NCI-H82 (cell line): Measurements from ENCODE around the gene KIAA1191.
"Not testable (repeated sequence)": the region's sequence is repeated elsewhere in the genome, so short reads cannot be mapped to it uniquely, and the experiment has no call there.

Source experiments
- DNase-seq: peaks from one replicate; lab custom pipeline; 2025; lab: John Stamatoyannopoulos, UW

KIAA1191 gene, protein sequence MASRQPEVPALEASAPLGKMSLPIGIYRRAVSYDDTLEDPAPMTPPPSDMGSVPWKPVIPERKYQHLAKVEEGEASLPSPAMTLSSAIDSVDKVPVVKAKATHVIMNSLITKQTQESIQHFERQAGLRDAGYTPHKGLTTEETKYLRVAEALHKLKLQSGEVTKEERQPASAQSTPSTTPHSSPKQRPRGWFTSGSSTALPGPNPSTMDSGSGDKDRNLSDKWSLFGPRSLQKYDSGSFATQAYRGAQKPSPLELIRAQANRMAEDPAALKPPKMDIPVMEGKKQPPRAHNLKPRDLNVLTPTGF

GRCh38 chr5:176361437-176362232 is at the start of gene KIAA1191:
Gene KIAA1191 (minus strand): TSS chr5:176361764. CDS start chr5:176359508, 2,256 bp downstream.
- peak; percentile 88 for DNase-seq

- DNase-seq: no peak
Observed at GRCh38 chr5:176410486-176411180, 49.1 kb upstream of the KIAA1191 start.

GRCh38 chr5:176409765-176410164 is 48.2 kb upstream of the KIAA1191 start:
- DNase-seq: no peak

DNA sequence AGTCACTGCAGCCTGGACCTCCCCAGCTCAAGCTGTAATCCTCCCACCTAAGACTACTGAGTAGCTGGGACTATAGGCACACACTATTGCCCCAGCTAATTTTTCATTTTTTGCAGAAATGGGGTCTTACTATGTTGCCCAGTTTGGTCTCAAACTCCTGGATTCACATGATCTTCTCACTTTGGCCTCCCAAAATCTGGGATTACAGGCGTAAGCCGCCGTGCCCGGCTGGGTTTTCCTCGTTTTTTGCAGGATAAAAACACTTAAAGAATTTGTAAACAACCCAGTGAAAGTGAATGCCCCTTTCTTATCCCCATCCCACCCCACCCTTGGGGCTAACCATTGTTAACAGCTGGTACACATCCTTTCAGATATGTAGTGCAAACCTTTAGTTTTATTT is 47.0 kb upstream of the KIAA1191 start:
- DNase-seq: no peak

DNA sequence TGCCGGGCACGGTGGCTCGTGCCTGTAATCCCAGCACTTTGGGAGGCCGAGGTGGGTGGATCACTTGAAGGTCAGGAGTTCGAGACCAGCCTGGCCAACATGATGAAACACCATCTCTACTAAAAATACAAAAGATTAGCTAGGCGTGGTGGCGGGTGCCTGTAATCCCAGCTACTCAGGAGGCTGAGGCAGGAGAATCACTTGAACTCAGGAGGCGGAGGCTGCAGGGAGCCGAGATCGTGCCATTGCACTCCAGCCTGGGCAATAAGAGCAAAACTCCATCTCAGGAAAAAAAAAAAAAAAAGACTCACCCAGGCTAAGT is 46.6 kb upstream of the KIAA1191 start:
- not testable (repeated sequence) for DNase-seq

GRCh38 chr5:176407456-176408251 is 46.1 kb upstream of the KIAA1191 start:
- DNase-seq: no peak

- DNase-seq: peak; percentile 82
Observed at GRCh38 chr5:176406436-176407052, 45.0 kb upstream of the KIAA1191 start.

DNA sequence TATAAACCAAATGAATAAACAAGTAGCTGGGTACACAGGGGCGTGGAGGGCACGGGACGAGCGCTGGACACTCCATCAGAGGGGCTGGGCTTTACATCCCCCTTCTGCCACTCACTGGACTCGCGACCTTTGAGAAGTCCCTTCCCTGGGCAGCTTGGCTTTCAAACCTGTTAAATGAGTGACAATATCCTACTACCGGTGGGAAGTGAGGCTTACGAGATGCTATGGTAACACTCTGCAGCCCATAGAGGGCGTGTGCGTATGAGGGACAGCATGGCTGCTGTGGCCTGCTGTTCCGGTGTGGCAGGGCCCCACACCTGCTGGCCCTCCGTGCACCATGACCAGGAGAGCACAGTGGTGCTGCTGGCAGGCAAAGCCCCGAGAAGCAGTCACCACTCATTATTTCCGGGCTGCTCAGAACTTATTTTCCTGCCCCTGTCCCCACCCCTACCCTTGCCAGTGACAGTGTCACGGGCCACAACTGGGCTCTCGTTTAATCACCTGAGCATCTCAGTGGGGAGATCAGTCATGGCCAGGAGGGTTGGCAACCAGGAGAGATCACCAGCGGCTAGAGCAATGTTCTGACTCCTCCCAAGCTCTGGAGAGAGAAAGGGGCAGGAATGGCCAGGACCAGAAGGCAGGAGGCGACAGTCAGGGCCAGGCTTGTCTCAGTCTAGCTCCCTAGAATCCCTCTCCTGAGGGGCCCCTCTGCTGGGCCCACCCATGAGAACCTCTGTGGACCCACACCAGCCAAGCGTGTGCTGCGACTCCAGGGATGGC is 44.3 kb upstream of the KIAA1191 start:
- DNase-seq: peak; percentile 6

DNA sequence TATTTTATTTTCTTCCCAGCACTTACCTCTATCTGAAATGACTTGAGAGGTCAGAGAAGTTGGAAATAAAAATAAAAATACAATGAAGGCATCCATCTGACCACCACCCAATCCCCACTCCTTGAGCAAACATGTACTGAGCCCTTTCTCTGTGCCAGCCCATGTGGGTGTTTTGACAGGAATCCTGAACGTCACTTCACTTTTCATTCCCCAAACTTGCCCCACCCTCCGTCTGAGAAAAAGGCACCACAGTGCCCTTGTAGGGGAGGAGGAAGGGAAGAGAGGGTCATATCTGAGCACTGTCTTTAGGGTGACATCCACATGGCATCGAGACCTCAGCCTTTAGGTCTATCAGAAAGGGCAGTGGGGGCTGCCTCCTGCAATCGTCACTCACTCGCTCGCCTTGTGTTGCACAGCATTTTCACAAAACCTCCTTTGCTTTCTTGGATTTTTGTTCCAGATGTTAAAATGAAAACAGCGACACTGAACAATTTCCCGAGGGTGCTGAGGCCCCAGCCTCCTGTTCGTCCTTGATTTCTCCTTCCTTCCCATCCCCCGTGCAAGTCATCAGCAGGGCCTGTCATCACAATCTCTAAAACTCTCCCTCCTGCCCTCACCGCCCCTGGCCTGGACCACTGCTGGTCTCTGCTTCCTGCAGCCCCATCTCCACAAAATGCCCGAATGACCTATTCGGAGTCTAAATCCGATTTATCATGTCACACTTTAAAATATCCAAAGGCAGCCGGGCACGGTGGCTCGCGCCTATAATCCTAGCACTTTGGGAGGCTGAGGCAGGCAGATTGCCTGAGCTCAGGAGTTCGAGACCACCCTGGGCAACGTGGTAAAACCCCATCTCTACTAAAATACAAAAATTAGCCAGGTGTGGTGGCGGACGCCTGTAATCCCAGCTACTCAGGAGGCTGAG is 40.0 kb upstream of the KIAA1191 start:
- DNase-seq: no peak

DNA sequence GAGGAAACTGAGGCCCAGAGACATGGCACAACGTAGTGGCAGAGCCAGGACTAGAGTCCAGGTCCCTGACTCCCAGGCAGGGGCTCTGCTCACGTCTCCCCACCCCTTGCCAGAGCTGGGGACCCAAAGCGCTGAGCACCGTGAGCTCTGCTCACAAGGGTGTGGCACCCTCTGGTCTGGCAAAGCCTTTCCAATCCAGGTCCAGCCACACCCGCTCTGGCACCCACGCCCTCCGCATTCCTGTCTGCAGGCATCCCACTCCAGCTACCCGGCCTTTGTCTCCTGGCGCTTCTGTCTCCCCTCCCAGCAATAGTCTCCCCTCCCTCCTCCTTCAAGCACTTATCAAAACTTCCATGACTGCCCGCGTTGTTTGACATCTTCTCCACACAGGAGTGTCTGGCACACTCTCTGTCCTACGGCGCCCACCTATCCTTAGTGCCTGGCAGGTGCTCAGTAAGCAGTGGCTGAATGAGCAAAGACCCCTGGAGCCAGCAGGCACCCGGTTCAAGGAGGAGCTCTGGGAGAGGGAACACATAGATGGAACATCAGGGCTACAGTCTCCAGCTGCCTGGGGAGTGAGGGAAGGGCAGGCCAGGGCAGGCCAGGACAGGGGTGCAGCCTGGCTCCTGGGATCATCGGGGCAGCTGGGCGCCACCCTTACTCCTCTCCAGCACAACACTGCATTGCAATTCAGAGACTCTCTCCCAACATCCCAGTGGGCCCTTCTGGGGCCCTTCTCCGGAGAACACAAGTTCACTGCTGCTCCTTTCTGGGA is 39.0 kb upstream of the KIAA1191 start:
- no peak for DNase-seq

DNA sequence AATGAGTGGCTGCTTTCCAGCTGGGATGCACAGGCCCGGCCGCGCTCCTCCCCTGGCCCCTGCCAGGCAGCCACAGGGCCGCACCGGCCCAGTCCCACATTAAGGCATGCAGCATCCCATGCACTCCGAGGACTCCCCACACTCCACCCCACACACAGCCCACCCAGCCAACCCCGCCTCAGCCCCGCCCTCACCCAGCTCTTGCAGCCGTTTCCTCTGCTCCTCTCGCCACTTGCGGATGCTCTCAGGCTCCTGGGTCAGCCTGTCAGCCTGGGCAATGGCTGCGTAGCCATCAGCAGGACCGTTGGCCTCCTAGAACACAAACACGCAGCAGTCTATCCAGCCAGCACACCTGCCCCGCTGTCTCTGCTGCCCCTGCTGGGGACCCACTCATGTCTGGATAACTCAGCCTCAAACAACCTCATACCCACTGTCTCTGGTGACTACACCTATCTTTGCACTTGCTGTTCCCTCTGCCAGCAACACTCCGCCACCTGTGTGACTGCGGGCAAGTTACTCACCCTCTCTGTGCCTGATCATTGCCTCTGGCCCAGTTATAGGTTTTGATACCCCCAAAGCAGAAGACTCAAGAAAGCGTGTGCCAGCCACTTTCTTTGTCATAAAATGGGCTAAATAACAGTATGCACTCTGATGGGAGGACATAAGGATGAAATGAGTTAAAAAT is 36.3 kb upstream of the KIAA1191 start:
- DNase-seq: no peak

DNA sequence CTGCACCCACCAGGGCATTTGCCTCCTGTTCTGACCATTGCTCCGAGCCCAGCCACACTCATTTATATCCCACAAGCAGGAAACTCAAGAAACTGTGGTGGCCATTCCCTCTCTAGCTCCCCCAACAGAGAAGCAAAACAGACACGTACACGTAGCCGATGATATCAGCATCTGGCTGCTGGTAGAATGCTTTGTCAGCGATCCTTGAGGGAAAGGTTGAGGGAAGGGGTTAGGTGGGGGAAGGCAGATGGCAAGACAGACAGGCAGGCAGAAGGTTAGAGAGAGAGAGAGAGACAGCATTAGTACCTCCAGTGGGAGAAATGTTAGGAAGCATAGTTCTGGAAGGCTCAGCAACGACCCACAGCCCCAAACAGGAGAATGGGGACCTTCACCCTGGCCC is 34.8 kb upstream of the KIAA1191 start:
- peak; percentile 75 for DNase-seq

- DNase-seq: no peak
Observed at GRCh38 chr5:176394881-176395675, 33.5 kb upstream of the KIAA1191 start.

DNA sequence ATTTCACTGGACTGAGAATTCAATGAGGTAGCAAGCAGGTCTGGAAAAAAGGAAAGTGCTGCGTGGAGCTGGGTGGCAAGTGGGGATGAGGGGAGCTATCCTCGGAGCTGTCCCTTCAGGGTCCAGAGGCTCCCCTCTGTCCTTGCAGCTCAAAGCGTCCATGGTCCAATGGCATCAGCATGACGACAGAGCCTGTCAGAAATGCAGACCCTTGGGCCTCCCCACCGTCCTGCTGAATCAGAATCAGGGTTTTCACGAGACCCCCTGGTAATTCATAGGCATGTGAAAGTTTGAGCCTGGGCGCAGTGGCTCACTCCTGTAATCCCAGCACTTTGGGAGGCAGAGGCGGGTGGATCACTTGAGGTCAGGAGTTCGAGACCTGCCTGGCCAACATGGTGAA is 32.5 kb upstream of the KIAA1191 start:
- no peak for DNase-seq

DNA sequence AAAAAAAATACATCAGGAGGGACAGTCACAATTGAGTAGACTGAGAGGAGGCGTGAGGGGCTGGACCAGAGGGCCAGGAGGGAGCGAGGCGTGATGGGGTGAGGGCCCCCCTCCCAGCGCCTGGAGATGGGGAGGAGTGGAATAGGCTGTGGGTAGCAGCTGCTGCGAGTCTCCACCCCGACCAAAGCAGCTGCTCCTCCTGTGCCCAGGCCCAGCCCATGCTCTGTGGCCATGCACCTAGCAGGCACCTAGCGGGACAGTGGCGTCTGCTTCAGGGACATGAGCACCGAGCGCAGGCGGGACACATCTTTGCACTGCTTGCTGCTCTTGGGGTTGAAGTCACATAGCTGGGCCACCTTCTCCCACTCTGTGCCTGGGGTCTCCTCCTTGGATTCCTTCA is 31.0 kb upstream of the KIAA1191 start:
- DNase-seq: no peak

- DNase-seq: no peak
Observed at GRCh38 chr5:176391999-176392398, 30.4 kb upstream of the KIAA1191 start.

- DNase-seq: no peak
Observed at GRCh38 chr5:176391479-176391878, 29.9 kb upstream of the KIAA1191 start.
